Pancreas (tissue), 10 donors: ENCODE results near the gene CRYBG2. TPM values are rescaled to one million over a fixed set of nuclear protein-coding genes. Genes with fewer than 3 reads are reported as not detected.
"Not testable (repeated sequence)": the region's sequence is repeated elsewhere in the genome, so short reads cannot be mapped to it uniquely, and the experiment has no call there.

Experiments
- ATAC-seq, 4 donors: fragments of 200-7000 bp; cut with Tn5 transposase; one replicate each; pipeline versions ENCODE4 v1.8.0 to v1.9.1; 2020; ENCODE audit warnings: mild to moderate bottlenecking in 4 of 4, moderate library complexity in 4 of 4
- DNase-seq, 6 donors: peaks; one replicate each; pipeline ENCODE4 v3.0.0-alpha.2; 2020
- FAIRE-seq: peaks from 2 replicates; lab custom pipeline; 2012; peaks lifted over from hg19 to GRCh38; lab: Jason Lieb, UNC
- H3K27ac ChIP-seq, 4 donors: fragments of 200-600 bp; sonication (generic); 1 replicate in 3 of 4; 2 replicates in 1 of 4; pipeline versions ENCODE4 v1.5.0 to v1.8.0; 2020
- H3K27me3 ChIP-seq, 4 donors: fragments of 200-600 bp; one replicate each; pipeline ENCODE4 v1.8.0; 2021
- H3K36me3 ChIP-seq, 3 donors: fragments of 200-600 bp; sonication (generic) in 1 of 3; one replicate each; pipeline versions ENCODE4 v1.5.0 to v1.8.0; 2020 to 2021
- H3K4me1 ChIP-seq, 3 donors: fragments of 200-600 bp; one replicate each; pipeline ENCODE4 v1.8.0; 2021
- H3K4me3 ChIP-seq, 4 donors: fragments of 200-600 bp; sonication (generic) in 2 of 4; one replicate each; pipeline versions ENCODE4 v1.5.0 to v1.8.0; 2020 to 2021
- H3K9me3 ChIP-seq, 4 donors: fragments of 200-600 bp; one replicate each; pipeline ENCODE4 v1.8.0; 2021
- CTCF ChIP-seq, 4 donors: fragments of 200-600 bp; sonication (generic) in 3 of 4; IDR thresholded peaks; one replicate each; pipeline versions ENCODE4 v1.5.0 to v1.8.0; 2021; ENCODE audit warnings: antibody characterized with exemption in 4 of 4
- WGBS, 2 donors: extraction: QIAGEN DNeasy Blood & Tissue Kit; methylation state at CpG; one replicate each; pipeline ENCODE4 v1.1.7; 2013; 5-methylcytosine and 5-hydroxymethylcytosine counted together
- intact Hi-C, 3 donors: fragments of 100-400 bp; cut with DNase I; formaldehyde crosslinking; loops; one replicate each; pipeline versions ENCODE4 v1.11.1 to v1.14.2; 2022
- polyA plus RNA-seq, 2 donors: library from polyadenylated mRNA; stranded (reverse); fragments of 200-250 nt; gene quantifications; one replicate each; pipeline ENCODE4 v1.2.3, GENCODE V29; 2013
- total RNA-seq, 6 donors: library from RNA; stranded (reverse); fragmentation: NEBNext Ultra II Directional in 4 of 6; extraction: Animal tissue kit (Norgen Biotek cat#: 25700) in 4 of 6; gene quantifications; one replicate each; pipeline versions ENCODE4 v1.2.1 to v1.2.4, GENCODE V29; 2021 to 2023
- donor health status: healthy with polysubstance abuse.
- donor health status: DM: no; HTN: no; CAD: no; lungs with moderate emphysema.
- donor health status: DM: no; HTN: no; CAD: no.
- donor health status: control.
- donor health status: control.
- donor health status: Bipolar disorder and iron deficiency.
- donor health status: DM: yes; HTN: yes; CAD: no.
- donor health status: DM: no; HTN: no; CAD: no.
- donor health status: DM: no; HTN: no; CAD: no.
- donor health status: DM: yes; HTN: yes; CAD: no.

CRYBG2 gene
- total and polyA plus RNA-seq, 8 donors = 0.12 to 2.0 (median 0.60) TPM

- no peak for FAIRE-seq
Observed at GRCh38 chr1:26338670-26339069, 15.3 kb downstream of the CRYBG2 start.

DNA sequence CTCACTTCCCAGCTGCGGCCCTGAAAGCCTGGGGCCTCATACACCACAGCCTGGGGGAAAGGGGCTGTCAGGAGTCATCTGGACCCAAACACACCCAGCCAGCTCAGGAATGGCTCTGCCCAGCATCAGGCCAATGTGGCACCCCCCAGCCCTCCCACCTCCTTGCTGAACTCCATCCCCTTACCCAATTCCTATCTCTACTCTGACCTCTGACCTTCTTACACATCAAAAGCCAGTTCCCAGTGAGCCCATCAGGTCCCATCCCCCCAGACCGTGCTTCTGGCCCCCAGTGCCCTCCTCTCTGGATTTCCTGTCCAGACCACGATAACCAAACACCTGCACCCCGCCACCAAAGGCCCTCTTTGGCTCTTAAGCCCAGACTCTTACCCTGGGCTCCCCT lies 16.3 kb downstream of the CRYBG2 start:
- no peak overlapping the region for H3K27ac ChIP-seq
- no peaks in the 10 kb centered on the region for H3K4me1 ChIP-seq
- no peaks in the 10 kb centered on the region for H3K36me3 ChIP-seq
- no peaks in the 10 kb centered on the region for H3K9me3 ChIP-seq
- WGBS, 2 donors = 73 to 81% methylated on average over 3 to 4 of the region's 4 CpGs
- no peaks in the 10 kb centered on the region for H3K27me3 ChIP-seq
- DNase-seq (no peak), FAIRE-seq (no peak), ATAC-seq (no peak)
- H3K4me3 ChIP-seq = no peak overlapping the region
- TF ChIP-seq CTCF (IDR thresholded peaks at IDR 0.05) = no peak
- intact Hi-C loops = no loop called here

More at GRCh38 chr1:26338670-26339069, 15.3 kb downstream of the CRYBG2 start:
- DNase-seq (no peak), ATAC-seq (no peak)
- intact Hi-C loops = no loop called here
- Histone ChIP-seq H3K27ac (no peak overlapping the region), H3K9me3 (no peaks in the 10 kb centered on the region), H3K36me3 (no peaks in the 10 kb centered on the region), H3K27me3 (no peaks in the 10 kb centered on the region), H3K4me3 (no peak overlapping the region), H3K4me1 (no peaks in the 10 kb centered on the region)
- no peak for TF ChIP-seq CTCF (IDR thresholded peaks at IDR 0.05)
- WGBS, 2 donors = 77 to 88% methylated on average over 1 of the region's 1 CpG

GRCh38 chr1:26337206-26337535 lies 16.8 kb downstream of the CRYBG2 start:
- WGBS, 2 donors = 85 to 94% methylated on average over 7 of the region's 7 CpGs
- Histone ChIP-seq H3K36me3 (no peaks in the 10 kb centered on the region), H3K9me3 (no peaks in the 10 kb centered on the region), H3K4me3 (no peak overlapping the region), H3K4me1 (no peaks in the 10 kb centered on the region), H3K27ac (no peak overlapping the region), H3K27me3 (no peaks in the 10 kb centered on the region)
- ATAC-seq (no peak), FAIRE-seq (no peak), DNase-seq (peak in 1 of 6 donors; percentile 16)
- no peak for TF ChIP-seq CTCF (IDR thresholded peaks at IDR 0.05)
- intact Hi-C loops = no loop called here

- Histone ChIP-seq H3K9me3 (no peaks in the 10 kb centered on the region), H3K27ac (no peak overlapping the region), H3K27me3 (no peaks in the 10 kb centered on the region), H3K36me3 (no peaks in the 10 kb centered on the region), H3K4me3 (peak overlapping the region; percentile 22 to 61 (median 54)), H3K4me1 (no peaks in the 10 kb centered on the region)
- peak; percentile 90 to 97 (median 94) for DNase-seq
- TF ChIP-seq CTCF (IDR thresholded peaks at IDR 0.05) = no peak
- intact Hi-C loops = no loop called here
- no peak for FAIRE-seq
- peak; percentile 97 to 99 (median 99) for ATAC-seq
- WGBS, 2 donors = 12 to 13% methylated on average over 45 to 52 of the region's 52 CpGs
Observed at GRCh38 chr1:26336477-26337205, 17.3 kb downstream of the CRYBG2 start.

DNA sequence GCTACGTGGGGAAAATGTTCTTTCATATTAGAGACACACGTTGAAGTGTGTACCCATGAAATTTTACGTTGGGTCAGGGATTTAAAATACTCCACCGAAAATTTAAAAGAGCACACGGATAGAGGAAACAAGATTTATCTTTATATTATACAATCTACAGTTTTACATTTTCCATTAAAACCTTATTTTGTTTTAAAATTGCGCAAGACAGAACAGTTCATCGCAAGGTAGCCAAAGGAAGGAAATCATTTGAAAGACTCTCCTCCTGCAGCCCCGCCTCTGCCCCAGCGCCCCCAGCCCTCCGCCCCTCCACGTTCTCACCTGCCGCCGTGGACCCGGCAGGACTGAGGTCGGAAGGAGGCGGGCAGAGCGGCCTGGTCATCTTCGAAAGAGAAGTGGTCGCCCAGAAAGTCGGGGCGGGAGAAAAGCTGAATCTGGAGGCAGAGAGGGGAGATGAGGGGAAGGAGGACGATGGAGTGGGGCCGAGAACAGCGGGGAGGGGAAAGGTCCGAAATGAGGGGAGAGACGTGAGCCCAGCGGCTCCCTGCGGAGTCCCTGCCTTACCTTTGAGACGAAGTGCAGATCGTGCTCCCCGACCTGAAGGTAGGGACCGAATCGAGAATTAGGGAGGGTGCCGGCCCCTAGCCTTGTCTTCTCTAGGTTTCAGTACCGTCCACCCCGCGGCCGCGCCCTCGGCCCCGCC lies 18.0 kb downstream of the CRYBG2 start:
- ATAC-seq (peak; percentile 16 to 31 (median 24)), FAIRE-seq (no peak), DNase-seq (no peak)
- Histone ChIP-seq H3K36me3 (no peaks in the 10 kb centered on the region), H3K27me3 (no peaks in the 10 kb centered on the region), H3K4me3 (peak overlapping the region; percentile 22 to 61 (median 54)), H3K27ac (no peak overlapping the region), H3K4me1 (no peaks in the 10 kb centered on the region), H3K9me3 (no peaks in the 10 kb centered on the region)
- intact Hi-C loops = no loop called here
- 2 to 4% methylated on average over 34 to 41 of the region's 41 CpGs for WGBS, 2 donors
- no peak for TF ChIP-seq CTCF (IDR thresholded peaks at IDR 0.05)

DNA sequence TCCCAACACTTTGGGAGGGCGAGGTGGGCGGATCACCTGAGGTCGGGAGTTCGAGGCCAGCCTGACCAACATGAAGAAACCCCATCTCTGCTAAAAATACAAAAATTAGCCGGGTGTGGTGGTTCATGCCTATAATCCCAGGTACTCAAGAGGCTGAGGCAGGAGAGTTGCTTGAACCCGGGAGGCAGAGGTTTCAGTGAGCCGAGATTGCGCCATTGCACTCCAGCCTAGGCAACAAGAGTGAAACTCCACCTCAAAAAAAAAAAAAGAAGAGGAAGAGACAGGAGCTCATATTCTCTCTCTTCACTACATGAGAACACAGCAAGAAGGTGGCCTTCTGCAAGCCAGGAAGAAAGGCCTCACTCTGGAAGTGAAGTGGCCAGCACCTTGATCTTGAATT lies 20.6 kb downstream of the CRYBG2 start:
- intact Hi-C loops, ATAC-seq, H3K4me3 ChIP-seq, H3K4me1 ChIP-seq, FAIRE-seq, H3K27me3 ChIP-seq, DNase-seq, H3K27ac ChIP-seq, H3K9me3 ChIP-seq, H3K36me3 ChIP-seq: not testable (repeated sequence)
- 87 to 91% methylated on average over 8 of the region's 8 CpGs for WGBS, 2 donors
